GM23248 (cell line): ENCODE data around the gene SMPD3. TPM values are rescaled to one million over a fixed set of nuclear protein-coding genes. Genes with fewer than 3 reads are reported as not detected.

ENCODE experiments used
- DNase-seq: peaks from one replicate; pipeline ENCODE4 v3.0.0-alpha.2; 2015
- H2AFZ ChIP-seq: fragments of 200-600 bp; sonication (generic); 2 replicates; pipeline ENCODE4 v1.6.1; 2016; ENCODE audit warnings: antibody characterized with exemption
- H3F3A ChIP-seq: fragments of 200-600 bp; sonication (generic); 2 replicates; pipeline ENCODE4 v1.6.1; 2016; ENCODE audit warnings: mild to moderate bottlenecking, antibody characterized with exemption, mixed run types; ENCODE audit not compliant: insufficient read depth
- H3K27ac ChIP-seq: fragments of 200-600 bp; sonication (generic); 2 replicates; pipeline ENCODE4 v1.5.1; 2016; ENCODE audit warnings: mild to moderate bottlenecking
- H3K27me3 ChIP-seq: fragments of 200-600 bp; sonication (generic); replicated peaks from 2 replicates; pipeline ENCODE4 v1.6.1; 2016; ENCODE audit warnings: mild to moderate bottlenecking; ENCODE audit not compliant: insufficient read depth
- H3K36me3 ChIP-seq: fragments of 200-600 bp; sonication (generic); 2 replicates; pipeline ENCODE4 v1.6.1; 2016; ENCODE audit warnings: low read depth, mild to moderate bottlenecking
- H3K4me1 ChIP-seq: fragments of 200-600 bp; sonication (generic); 2 replicates; pipeline ENCODE4 v1.6.1; 2016; ENCODE audit warnings: mild to moderate bottlenecking; ENCODE audit not compliant: insufficient read depth
- H3K4me2 ChIP-seq: fragments of 200-600 bp; sonication (generic); one replicate; pipeline ENCODE4 v1.6.1; 2016; ENCODE audit warnings: mild to moderate bottlenecking; ENCODE audit not compliant: unreplicated experiment
- H3K4me3 ChIP-seq: fragments of 200-600 bp; sonication (generic); 2 replicates; pipeline ENCODE4 v1.5.1; 2016; ENCODE audit warnings: mild to moderate bottlenecking
- H3K79me2 ChIP-seq: fragments of 200-600 bp; sonication (generic); 2 replicates; pipeline ENCODE4 v1.6.1; 2016; ENCODE audit warnings: mild to moderate bottlenecking; ENCODE audit not compliant: insufficient read depth
- H3K9ac ChIP-seq: fragments of 200-600 bp; sonication (generic); 2 replicates; pipeline ENCODE4 v1.6.1; 2016; ENCODE audit warnings: mild to moderate bottlenecking
- H3K9me2 ChIP-seq: fragments of 200-600 bp; sonication (generic); 2 replicates; pipeline ENCODE4 v1.6.1; 2016; ENCODE audit warnings: mixed run types, mild to moderate bottlenecking, moderate library complexity; ENCODE audit not compliant: insufficient read depth
- H3K9me3 ChIP-seq: fragments of 200-600 bp; sonication (generic); one replicate; pipeline ENCODE4 v1.6.1; 2017; ENCODE audit warnings: low read depth
- H4K20me1 ChIP-seq: fragments of 200-600 bp; sonication (generic); 2 replicates; pipeline ENCODE4 v1.6.0; 2016; ENCODE audit not compliant: insufficient read depth
- EZH2 ChIP-seq: fragments of 200-600 bp; sonication (generic); IDR thresholded peaks from 2 replicates; pipeline ENCODE4 v1.6.1; 2018; ENCODE audit warnings: antibody characterized with exemption, mild to moderate bottlenecking; ENCODE audit not compliant: insufficient read depth, poor library complexity, severe bottlenecking
- EZH2phosphoT487 ChIP-seq: fragments of 200-600 bp; sonication (generic); IDR thresholded peaks from 2 replicates; pipeline ENCODE4 v1.6.1; 2018; ENCODE audit warnings: antibody characterized with exemption, moderate library complexity, mild to moderate bottlenecking, low read depth; ENCODE audit not compliant: insufficient read depth
- WGBS, 2 experiments: methylation state at CpG; one replicate each; pipeline ENCODE4 v1.1.6; 2015 to 2017; ENCODE audit warnings: low lambda C conversion rate in 2 of 2, low coverage in 1 of 2; ENCODE audit errors: missing lambda C conversion rate in 2 of 2; 5-methylcytosine and 5-hydroxymethylcytosine counted together
- in situ Hi-C: fragments of 300-500 bp; cut with MboI; formaldehyde crosslinking; loops from 2 replicates; pipeline ENCODE4 v1.15.0; 2020
- polyA plus RNA-seq: library from polyadenylated mRNA; unstranded; fragments of >200 nt; fragmentation: Nextera tagmentation; extraction: Ambion mirVana; gene quantifications from 2 replicates; pipeline ENCODE4 v1.2.1, GENCODE V29; 2016
- total RNA-seq: library from RNA; depleted of rRNA; stranded (reverse); fragments of >200 nt; shearing (Covaris generic); gene quantifications from 2 replicates; pipeline ENCODE4 v1.2.3, GENCODE V29; 2014

SMPD3 gene
- total and polyA plus RNA-seq, 2 experiments from 2014 or later = 0.24 to 0.32 TPM

DNA sequence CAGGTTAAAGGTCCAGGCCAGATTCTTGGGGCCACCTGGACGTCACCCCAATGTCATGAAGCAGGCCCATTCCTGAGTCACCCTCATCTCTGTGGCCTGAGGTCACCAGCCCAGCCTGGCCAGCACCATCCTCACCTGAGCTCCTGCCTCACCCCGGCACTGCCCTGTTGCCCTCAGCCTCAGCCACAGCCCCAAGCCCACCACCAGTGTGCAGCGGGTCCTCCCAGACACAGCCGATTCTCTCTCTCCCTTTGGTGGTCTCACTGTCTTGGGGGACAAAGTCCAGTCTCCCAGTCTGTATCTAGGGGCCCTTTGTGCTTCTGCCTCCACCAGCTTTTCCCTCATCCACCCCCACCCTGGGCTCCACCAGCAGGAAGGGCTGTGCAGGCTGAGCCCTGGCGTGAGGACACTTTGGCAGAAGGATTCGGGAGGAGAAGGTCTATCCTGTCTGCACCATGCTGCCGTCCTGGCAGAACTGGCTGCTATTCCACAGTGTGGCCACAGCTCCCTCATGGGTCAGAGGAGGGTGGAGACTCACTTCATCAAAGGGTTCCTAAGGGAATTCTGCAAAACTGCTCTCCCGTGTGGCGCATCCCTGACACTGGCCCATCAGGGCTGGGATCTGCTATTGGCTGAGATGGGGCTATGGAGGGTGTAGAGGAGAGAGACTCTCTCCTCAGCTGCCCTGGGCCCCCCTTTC is 73.2 kb downstream of the SMPD3 start:
- Histone ChIP-seq H3F3A (no peaks in the 10 kb centered on the region), H3K9ac (no peak overlapping the region), H3K4me3 (no peak overlapping the region), H3K79me2 (no peaks in the 10 kb centered on the region), H3K9me2 (no peaks in the 10 kb centered on the region), H3K27ac (no peak overlapping the region), H3K4me2 (no peak overlapping the region), H3K4me1 (no peaks in the 10 kb centered on the region), H3K27me3 (no peaks in the 10 kb centered on the region), H4K20me1 (no peaks in the 10 kb centered on the region), H3K9me3 (no peaks in the 10 kb centered on the region), H2AFZ (no peak overlapping the region), H3K36me3 (no peaks in the 10 kb centered on the region)
- DNase-seq = peak; percentile 24
- no peak for TF ChIP-seq EZH2phosphoT487
- WGBS, 2 experiments = 49 to 52% methylated on average over 9 of the region's 9 CpGs
- in situ Hi-C loops = no loop called here

DNA sequence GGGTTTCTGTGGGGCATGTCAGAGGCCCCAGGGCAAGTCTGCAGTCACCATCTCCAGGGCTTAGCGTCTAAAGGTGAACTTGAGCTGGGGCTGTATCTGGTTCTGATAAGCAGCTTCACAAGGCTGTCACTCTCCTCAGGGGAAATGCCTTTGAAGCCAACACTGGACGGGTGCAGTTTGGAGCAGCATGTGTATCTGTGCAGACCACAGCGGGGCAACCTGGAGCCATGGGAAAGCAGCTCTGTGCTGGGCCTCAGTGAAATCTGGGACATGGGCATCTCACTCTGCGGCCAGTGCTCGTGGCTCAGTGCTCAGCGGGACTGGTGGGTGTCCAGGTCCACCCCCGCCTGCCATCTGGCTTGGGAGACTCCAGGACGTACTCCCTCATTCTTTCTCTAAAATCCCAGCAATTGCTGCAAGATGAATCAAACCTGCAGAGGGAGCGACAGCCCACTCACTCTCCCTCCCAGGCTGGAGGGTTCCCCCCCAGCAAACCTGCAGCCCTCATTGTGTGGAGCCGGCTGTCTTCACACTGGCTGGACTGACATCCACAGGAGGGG is 74.0 kb downstream of the SMPD3 start:
- Histone ChIP-seq H3K27ac (no peak overlapping the region), H3K27me3 (no peaks in the 10 kb centered on the region)

DNA sequence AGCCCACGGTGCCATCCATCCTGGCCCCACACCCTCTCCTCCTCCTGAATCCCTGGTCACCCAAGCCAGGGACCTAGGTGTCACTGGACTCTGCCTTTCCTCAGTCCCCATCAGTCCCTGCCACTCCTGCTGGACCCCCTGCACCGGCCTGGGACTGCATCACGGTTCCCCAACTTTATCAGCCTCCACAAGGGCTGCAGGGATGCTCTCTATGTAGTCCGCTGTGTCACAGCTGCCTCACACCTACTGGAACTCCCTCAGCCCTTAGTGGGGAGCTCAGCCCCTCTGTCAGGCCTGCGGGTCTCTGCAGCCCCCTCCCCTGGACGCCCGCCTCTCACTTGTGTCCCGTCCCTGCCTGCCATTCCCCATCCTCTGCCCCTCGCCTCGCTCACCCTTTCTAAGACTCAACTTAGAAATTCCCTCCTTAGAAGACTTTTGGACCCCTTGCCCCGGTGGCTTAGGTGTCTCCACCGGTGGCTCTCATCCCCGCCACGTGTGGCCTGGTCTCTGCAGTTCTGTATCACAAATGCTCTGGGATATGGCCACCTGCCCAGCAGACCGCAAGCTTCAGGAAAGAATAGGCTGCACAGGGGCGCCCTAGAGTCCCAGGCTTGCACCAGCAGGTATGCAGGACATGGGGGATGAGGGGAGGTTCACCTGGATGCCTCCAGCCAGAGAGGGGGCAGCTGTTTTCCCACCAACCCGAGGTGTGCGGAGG is 74.6 kb downstream of the SMPD3 start:
- no peak overlapping the region for H3K9ac ChIP-seq
- in situ Hi-C loops = no loop called here
- H4K20me1 ChIP-seq = no peaks in the 10 kb centered on the region
- no peaks in the 10 kb centered on the region for H3K27me3 ChIP-seq
- H3K27ac ChIP-seq = no peak overlapping the region
- no peak for TF ChIP-seq EZH2
- H3K4me2 ChIP-seq = no peak overlapping the region
- H3F3A ChIP-seq = no peaks in the 10 kb centered on the region
- H2AFZ ChIP-seq = no peak overlapping the region
- H3K79me2 ChIP-seq = no peaks in the 10 kb centered on the region
- no peak for DNase-seq
- H3K9me2 ChIP-seq = no peaks in the 10 kb centered on the region
- WGBS, 2 experiments = 61 to 69% methylated on average over 18 of the region's 18 CpGs
- H3K4me3 ChIP-seq = no peak overlapping the region
- no peaks in the 10 kb centered on the region for H3K36me3 ChIP-seq
- H3K9me3 ChIP-seq = no peaks in the 10 kb centered on the region
- H3K4me1 ChIP-seq = no peaks in the 10 kb centered on the region

More for the DNA sequence above, 74.0 kb downstream of the SMPD3 start:
- Histone ChIP-seq H3K36me3 (no peaks in the 10 kb centered on the region), H3K9ac (no peak overlapping the region), H3K4me2 (no peak overlapping the region), H3F3A (no peaks in the 10 kb centered on the region), H3K79me2 (no peaks in the 10 kb centered on the region), H2AFZ (no peak overlapping the region), H3K9me2 (no peaks in the 10 kb centered on the region), H4K20me1 (no peaks in the 10 kb centered on the region), H3K4me1 (no peaks in the 10 kb centered on the region), H3K9me3 (no peaks in the 10 kb centered on the region), H3K4me3 (no peak overlapping the region)
- DNase-seq = no peak
- in situ Hi-C loops = no loop called here
- 50 to 58% methylated on average over 10 of the region's 10 CpGs for WGBS, 2 experiments
- TF ChIP-seq EZH2phosphoT487 = no peak
- TF ChIP-seq EZH2 = no peak

DNA sequence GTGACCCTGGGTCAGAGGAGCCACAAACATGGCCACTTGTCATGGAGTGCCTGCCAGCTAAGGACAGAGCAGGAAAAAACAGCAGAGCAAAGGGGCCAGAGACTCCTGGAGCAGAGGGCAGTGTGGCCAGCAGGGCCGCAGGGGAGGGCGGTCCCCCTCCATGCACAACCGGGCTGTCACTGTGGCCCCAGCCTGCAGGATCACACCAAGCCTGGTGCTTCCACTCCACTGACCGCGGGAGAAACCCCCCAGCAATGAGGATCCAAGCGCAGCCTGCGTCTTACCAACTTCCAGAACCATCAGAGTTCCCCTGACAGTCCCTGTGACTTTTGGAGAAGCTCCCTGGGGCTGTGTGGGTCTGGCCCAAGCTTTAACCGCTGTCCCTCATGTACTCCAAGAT is 75.5 kb downstream of the SMPD3 start:
- in situ Hi-C loops = no loop called here

More for the DNA sequence above, 75.5 kb downstream of the SMPD3 start:
- Histone ChIP-seq H3K4me3 (no peak overlapping the region), H3K4me1 (no peaks in the 10 kb centered on the region), H3K9me3 (no peaks in the 10 kb centered on the region), H3K27ac (no peak overlapping the region), H2AFZ (no peak overlapping the region), H3K4me2 (no peak overlapping the region), H4K20me1 (no peaks in the 10 kb centered on the region), H3K79me2 (no peaks in the 10 kb centered on the region), H3F3A (no peaks in the 10 kb centered on the region), H3K9ac (no peak overlapping the region), H3K27me3 (no peaks in the 10 kb centered on the region), H3K36me3 (no peaks in the 10 kb centered on the region), H3K9me2 (no peaks in the 10 kb centered on the region)
- 80 to 81% methylated on average over 8 of the region's 8 CpGs for WGBS, 2 experiments
- DNase-seq = no peak
- TF ChIP-seq EZH2phosphoT487 = no peak
- TF ChIP-seq EZH2 = no peak
